Kidney capillary endothelial cell (primary cell): Measurements from ENCODE around the gene FILIP1L.

Experiments
- DNase-seq: peaks from one replicate; pipeline ENCODE4 v3.0.0-alpha.2; 2018; ENCODE audit warnings: low spot score

FILIP1L gene

GRCh38 chr3:100125161-100125938 lies 11.0 kb upstream of the FILIP1L start:
- peak; percentile 52 for DNase-seq

- DNase-seq, result no peak
Observed at GRCh38 chr3:100124201-100124761, 10.0 kb upstream of the FILIP1L start.

GRCh38 chr3:100123112-100123511 lies 8.8 kb upstream of the FILIP1L start:
- DNase-seq, result no peak

GRCh38 chr3:100122321-100122720 lies 8.0 kb upstream of the FILIP1L start:
- DNase-seq, result no peak

GRCh38 chr3:100120693-100121092 lies 6.4 kb upstream of the FILIP1L start:
- no peak for DNase-seq

- no peak for DNase-seq
Observed at GRCh38 chr3:100120012-100120411, 5.7 kb upstream of the FILIP1L start.

GRCh38 chr3:100117093-100117492 lies 2.8 kb upstream of the FILIP1L start:
- DNase-seq, result no peak

- DNase-seq, result no peak
Observed at GRCh38 chr3:100113723-100114412, 433 bp downstream of the FILIP1L start.

- no peak for DNase-seq
Observed at GRCh38 chr3:100111728-100112127, 2.6 kb downstream of the FILIP1L start.

GRCh38 chr3:100110162-100110561 lies 4.1 kb downstream of the FILIP1L start:
- DNase-seq, result no peak

GRCh38 chr3:100108464-100109079 lies 5.7 kb downstream of the FILIP1L start:
- DNase-seq, result no peak

GRCh38 chr3:100107221-100107814 lies 7.0 kb downstream of the FILIP1L start:
- DNase-seq, result no peak

GRCh38 chr3:100106531-100107141 lies 7.7 kb downstream of the FILIP1L start:
- no peak for DNase-seq

GRCh38 chr3:100106094-100106493 lies 8.2 kb downstream of the FILIP1L start:
- no peak for DNase-seq

- DNase-seq, result no peak
Observed at GRCh38 chr3:100105501-100105900, 8.8 kb downstream of the FILIP1L start.

GRCh38 chr3:100104817-100105413 lies 9.4 kb downstream of the FILIP1L start:
- no peak for DNase-seq

GRCh38 chr3:100104442-100104798 lies 9.9 kb downstream of the FILIP1L start:
- DNase-seq, result no peak

GRCh38 chr3:100103558-100104441 lies 10.5 kb downstream of the FILIP1L start:
- DNase-seq, result no peak

- no peak for DNase-seq
Observed at GRCh38 chr3:100102757-100103156, 11.5 kb downstream of the FILIP1L start.

- DNase-seq, result no peak
Observed at GRCh38 chr3:100100425-100100824, 13.9 kb downstream of the FILIP1L start.

- DNase-seq, result no peak
Observed at GRCh38 chr3:100099621-100100020, 14.7 kb downstream of the FILIP1L start.
